HCT116 (cell line): ENCODE data around the gene SUMO1. TPM values are rescaled to one million over a fixed set of nuclear protein-coding genes. Genes with fewer than 3 reads are reported as not detected.

ENCODE experiments used
- ATAC-seq: fragments of 200-7000 bp; cut with Tn5 transposase; 2 replicates; pipeline ENCODE4 v1.9.1; 2020; ENCODE audit warnings: mild to moderate bottlenecking, moderate library complexity
- BruUV-seq: library from RNA; stranded (reverse); fragments of 400-500 nt; replicated peaks from 2 replicates; lab custom pipeline; 2021; lab: Mats Ljungman, UMichigan
- CTCF ChIA-PET: fragments of 300-600 bp; sonication (Branson Sonifier 250); formaldehyde crosslinking; loops from one replicate; lab custom pipeline; 2021; ENCODE audit warnings: antibody characterized with exemption; lab: Charles Lee
- POLR2A ChIA-PET: fragments of 300-600, 350-600 bp; sonication (Branson Sonifier 250); formaldehyde crosslinking; loops from one replicate; lab custom pipeline; 2021; ENCODE audit warnings: antibody characterized with exemption; lab: Charles Lee
- RAD21 ChIA-PET, 2 experiments: fragments of 300-600 bp; sonication (Branson Sonifier 250); formaldehyde crosslinking; loops; one replicate each; lab custom pipeline; 2023; ENCODE audit warnings: low total read pairs in 2 of 2; ENCODE audit not compliant: uncharacterized antibody in 2 of 2, unreplicated experiment in 2 of 2, low non-redundant PET in 1 of 2; lab: Charles Lee
- DNase-seq: peaks from one replicate; pipeline ENCODE4 v3.0.0-alpha.2; 2010; ENCODE audit warnings: low read depth, low spot score
- H2AFZ ChIP-seq: fragments of 200-600 bp; shearing (Covaris generic), sonication (generic); 2 replicates; pipeline ENCODE4 v1.6.1; 2017; ENCODE audit warnings: low read depth, mixed run types, mixed read lengths, antibody characterized with exemption, low read length; ENCODE audit not compliant: poor library complexity, severe bottlenecking
- H3K27ac ChIP-seq: 2 replicates; pipeline ENCODE4 v1.5.1; 2012; ENCODE audit warnings: low read depth, low read length
- H3K27me3 ChIP-seq: fragments of 200-600 bp; sonication (generic); 2 replicates; pipeline ENCODE4 v1.6.1; 2016; ENCODE audit warnings: mixed run types, low read length, mixed read lengths; ENCODE audit not compliant: insufficient read depth
- H3K36me3 ChIP-seq, 2 experiments: fragments of 200-500 bp in 1 of 2; fragments of 200-600 bp in 1 of 2; sonication (Bioruptor generic) in 1 of 2; sonication (generic) in 1 of 2; 2 replicates each; pipeline versions ENCODE4 v1.5.1 to v1.6.1; 2014 to 2016; ENCODE audit warnings: low read length in 2 of 2, inconsistent platforms in 1 of 2, mixed read lengths in 1 of 2, mixed run types in 1 of 2; ENCODE audit not compliant: insufficient read depth in 2 of 2, control insufficient read depth in 1 of 2
- H3K4me1 ChIP-seq, 2 experiments: fragments of 200-600 bp in 1 of 2; sonication (generic) in 1 of 2; 2 replicates each; pipeline versions ENCODE4 v1.5.1 to v1.6.1; 2012 to 2017; ENCODE audit warnings: low read length in 2 of 2, inconsistent platforms in 1 of 2, mild to moderate bottlenecking in 1 of 2, mixed read lengths in 1 of 2, mixed run types in 1 of 2, moderate library complexity in 1 of 2; ENCODE audit not compliant: insufficient read depth in 2 of 2, control insufficient read depth in 1 of 2
- H3K4me2 ChIP-seq: fragments of 200-600 bp; sonication (generic); 2 replicates; pipeline ENCODE4 v1.6.1; 2017; ENCODE audit warnings: mixed run types, low read length, mixed read lengths
- H3K4me3 ChIP-seq, 2 experiments: fragments of 200-600 bp in 1 of 2; sonication (generic) in 1 of 2; replicated peaks in 1 of 2; 2 replicates each; pipeline ENCODE4 v1.5.1; 2011 to 2016; ENCODE audit warnings: low read length in 2 of 2, control low read depth in 1 of 2, low read depth in 1 of 2, mild to moderate bottlenecking in 1 of 2, mixed read lengths in 1 of 2, mixed run types in 1 of 2
- H3K79me2 ChIP-seq: fragments of 200-600 bp; sonication (generic); 2 replicates; pipeline ENCODE4 v1.6.1; 2017; ENCODE audit warnings: mild to moderate bottlenecking, mixed run types, low read length, moderate library complexity, mixed read lengths; ENCODE audit not compliant: insufficient read depth
- H3K9ac ChIP-seq: fragments of 200-600 bp; sonication (generic); 2 replicates; pipeline ENCODE4 v1.6.1; 2016; ENCODE audit warnings: low read length, mixed read lengths
- H3K9me2 ChIP-seq: fragments of 200-600 bp; sonication (generic), shearing (Covaris generic); 2 replicates; pipeline ENCODE4 v1.6.1; 2017; ENCODE audit warnings: mixed run types, mild to moderate bottlenecking, moderate library complexity; ENCODE audit not compliant: insufficient read depth
- H3K9me3 ChIP-seq, 2 experiments: fragments of 200-500 bp in 1 of 2; fragments of 200-600 bp in 1 of 2; sonication (Bioruptor generic) in 1 of 2; sonication (generic) in 1 of 2; 2 replicates each; pipeline ENCODE4 v1.6.1; 2014 to 2017; ENCODE audit warnings: low read length in 2 of 2, mixed read lengths in 2 of 2, inconsistent platforms in 1 of 2, low read depth in 1 of 2, mild to moderate bottlenecking in 1 of 2, mixed run types in 1 of 2, moderate library complexity in 1 of 2; ENCODE audit not compliant: control insufficient read depth in 1 of 2, insufficient read depth in 1 of 2
- H4K20me1 ChIP-seq: fragments of 200-600 bp; sonication (generic), shearing (Covaris generic); 2 replicates; pipeline ENCODE4 v1.6.1; 2017; ENCODE audit warnings: mixed run types, mild to moderate bottlenecking, moderate library complexity; ENCODE audit not compliant: insufficient read depth
- CBX3 ChIP-seq: IDR thresholded peaks from 2 replicates; pipeline ENCODE4 v1.6.1; 2012; ENCODE audit warnings: low read depth
- CEBPB ChIP-seq: IDR thresholded peaks from 2 replicates; pipeline ENCODE4 v1.6.1; 2012; ENCODE audit warnings: low read depth
- EGR1 ChIP-seq: IDR thresholded peaks from 2 replicates; pipeline ENCODE4 v1.6.1; 2012; ENCODE audit warnings: low read depth
- ELF1 ChIP-seq: IDR thresholded peaks from 2 replicates; pipeline ENCODE4 v1.6.1; 2012; ENCODE audit warnings: low read depth, borderline replicate concordance
- EZH2phosphoT487 ChIP-seq: fragments of 200-600 bp; IDR thresholded peaks from 2 replicates; pipeline ENCODE4 v1.6.1; 2018; ENCODE audit warnings: antibody characterized with exemption, borderline replicate concordance
- FOSL1 ChIP-seq: IDR thresholded peaks from 2 replicates; pipeline ENCODE4 v1.6.1; 2012; ENCODE audit warnings: low read depth
- JUND ChIP-seq: IDR thresholded peaks from 2 replicates; pipeline ENCODE4 v1.6.1; 2012
- POLR2A ChIP-seq: IDR thresholded peaks from 2 replicates; pipeline ENCODE4 v1.7.0; 2011; ENCODE audit warnings: borderline replicate concordance; ENCODE audit not compliant: insufficient read depth, insufficient read length; ENCODE audit errors: extremely low read depth
- POLR2AphosphoS5 ChIP-seq: IDR thresholded peaks from 2 replicates; pipeline ENCODE4 v1.6.1; 2011; ENCODE audit warnings: mild to moderate bottlenecking, low read depth, low read length, moderate library complexity
- SIN3A ChIP-seq: IDR thresholded peaks from 2 replicates; pipeline ENCODE4 v1.6.1; 2012; ENCODE audit warnings: low read depth
- SRF ChIP-seq: IDR thresholded peaks from 2 replicates; pipeline ENCODE4 v1.6.1; 2012; ENCODE audit warnings: low read depth
- TCF7L2 ChIP-seq: IDR thresholded peaks from 2 replicates; pipeline ENCODE4 v1.7.0; 2011; ENCODE audit warnings: borderline replicate concordance, inconsistent platforms; ENCODE audit not compliant: insufficient read depth, insufficient read length; ENCODE audit errors: extremely low read depth
- YY1 ChIP-seq: IDR thresholded peaks from 2 replicates; pipeline ENCODE4 v1.6.1; 2011; ENCODE audit warnings: low read length, low read depth, moderate library complexity, mild to moderate bottlenecking; ENCODE audit not compliant: insufficient replicate concordance; ENCODE audit errors: extremely low read depth
- ZNF274 ChIP-seq: fragments of 200-500 bp; sonication (Bioruptor generic); IDR thresholded peaks from 2 replicates; pipeline ENCODE4 v1.6.1; 2014; ENCODE audit warnings: mild to moderate bottlenecking, low read depth, low read length, inconsistent platforms
- intact Hi-C: fragments of 100-400 bp; cut with micrococcal nuclease; formaldehyde crosslinking; loops from 2 replicates; pipeline ENCODE4 v1.10.0; 2022
- total RNA-seq: library from RNA; stranded (reverse); gene quantifications from one replicate; pipeline ENCODE4 v1.2.1, GENCODE V29; 2021; ENCODE audit not compliant: unreplicated experiment
- TF ChIP-seq, protein P1 (sequence below): IDR thresholded peaks from 2 replicates; pipeline ENCODE4 v1.6.1; 2012
- TF ChIP-seq, protein P2 (sequence below): IDR thresholded peaks from 2 replicates; pipeline ENCODE4 v1.6.1; 2012; ENCODE audit warnings: low read depth
- TF ChIP-seq, protein P3 (sequence below), 3 experiments: fragments of 200-600 bp in 1 of 3; sonication (generic) in 1 of 3; IDR thresholded peaks in 2 of 3; conservative IDR thresholded peaks in 1 of 3; 2 replicates each; pipeline ENCODE4 v1.5.1; 2012 to 2017; ENCODE audit warnings: low read depth in 2 of 3, low read length in 2 of 3, antibody characterized with exemption in 1 of 3, borderline replicate concordance in 1 of 3, control low read depth in 1 of 3, mild to moderate bottlenecking in 1 of 3, mixed read lengths in 1 of 3, mixed run types in 1 of 3, moderate library complexity in 1 of 3; ENCODE audit not compliant: insufficient read depth in 1 of 3

Gene SUMO1
- total RNA-seq, 1 experiment from 2014 or later = 130 TPM

DNA sequence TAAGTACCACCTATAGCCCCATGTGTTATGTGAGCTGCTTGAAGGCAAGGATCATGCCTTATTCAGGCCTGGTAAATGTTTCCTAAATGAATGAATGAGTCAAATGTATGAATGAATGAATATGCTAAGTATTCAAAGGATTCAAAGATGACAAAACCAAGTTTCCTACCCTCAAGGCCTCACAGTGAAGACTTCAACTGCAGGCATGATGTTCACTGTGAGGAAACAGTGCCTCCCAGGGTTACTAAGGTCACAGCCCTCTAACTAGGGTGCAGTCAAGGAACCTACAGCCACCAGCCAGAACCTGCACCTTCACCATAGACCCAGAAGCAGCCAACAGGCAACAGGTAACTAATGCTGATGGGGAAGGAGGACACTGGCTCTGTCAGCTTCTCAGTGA is 69.3 kb downstream of the SUMO1 start:
- BruUV-seq = no TSS peak
- no peaks in the 10 kb centered on the region for H3K79me2 ChIP-seq
- no peak overlapping the region for H3K4me3 ChIP-seq
- H3K9ac ChIP-seq = no peak overlapping the region
- no peak for ATAC-seq
- no peaks in the 10 kb centered on the region for H3K4me1 ChIP-seq
- intact Hi-C loops = no loop called here
- TF ChIP-seq CBX3 = no peak
- TF ChIP-seq, all 23 proteins: peak for 0
- Histone ChIP-seq H3K9me2 (no peaks in the 10 kb centered on the region), H3K4me2 (no peak overlapping the region), H3K9me3 (no peaks in the 10 kb centered on the region), H2AFZ (no peak overlapping the region), H4K20me1 (no peaks in the 10 kb centered on the region), H3K27me3 (no peaks in the 10 kb centered on the region), H3K36me3 (no peaks in the 10 kb centered on the region), H3K27ac (no peak overlapping the region)
- DNase-seq = no peak
- CTCF ChIA-PET = no interaction called here
- RAD21 ChIA-PET = no interaction called here
- POLR2A ChIA-PET = no interaction called here

DNA sequence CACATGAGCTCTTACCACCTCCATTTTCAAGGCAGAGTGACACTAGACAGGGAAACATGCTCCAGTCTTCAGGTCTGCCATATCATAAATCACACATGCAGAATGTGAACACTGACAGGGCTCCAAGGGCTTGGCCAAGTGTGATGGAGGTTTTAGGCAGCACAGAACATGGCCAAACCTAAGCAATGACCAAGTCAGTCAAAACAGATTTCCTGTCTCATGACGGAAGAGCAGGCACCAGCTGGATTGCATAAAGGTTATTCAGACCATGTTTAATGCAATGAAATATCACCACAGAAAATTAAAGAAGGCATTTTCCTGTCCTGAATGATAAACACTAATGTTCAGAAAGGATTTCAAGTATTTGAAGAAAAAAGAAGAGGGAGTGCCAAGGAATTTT is 72.5 kb downstream of the SUMO1 start:
- no peaks in the 10 kb centered on the region for H3K9me2 ChIP-seq
- ChIA-PET RAD21 (no interaction called here), POLR2A (no interaction called here), CTCF (no interaction called here)
- DNase-seq (no peak), ATAC-seq (no peak)
- H3K9ac ChIP-seq = no peak overlapping the region
- H3K9me3 ChIP-seq = no peaks in the 10 kb centered on the region
- no peaks in the 10 kb centered on the region for H4K20me1 ChIP-seq
- no peak overlapping the region for H3K27ac ChIP-seq
- no peaks in the 10 kb centered on the region for H3K36me3 ChIP-seq
- TF ChIP-seq YY1 (no peak), EZH2phosphoT487 (no peak), FOSL1 (no peak), JUND (no peak), SIN3A (no peak), TCF7L2 (no peak), ELF1 (no peak), ZNF274 (no peak), EGR1 (no peak), POLR2AphosphoS5 (no peak), CBX3 (no peak), SRF (no peak), POLR2A (no peak), CEBPB (no peak)
- TF ChIP-seq, protein P1, sequence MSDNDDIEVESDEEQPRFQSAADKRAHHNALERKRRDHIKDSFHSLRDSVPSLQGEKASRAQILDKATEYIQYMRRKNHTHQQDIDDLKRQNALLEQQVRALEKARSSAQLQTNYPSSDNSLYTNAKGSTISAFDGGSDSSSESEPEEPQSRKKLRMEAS = no peak
- TF ChIP-seq, protein P2, sequence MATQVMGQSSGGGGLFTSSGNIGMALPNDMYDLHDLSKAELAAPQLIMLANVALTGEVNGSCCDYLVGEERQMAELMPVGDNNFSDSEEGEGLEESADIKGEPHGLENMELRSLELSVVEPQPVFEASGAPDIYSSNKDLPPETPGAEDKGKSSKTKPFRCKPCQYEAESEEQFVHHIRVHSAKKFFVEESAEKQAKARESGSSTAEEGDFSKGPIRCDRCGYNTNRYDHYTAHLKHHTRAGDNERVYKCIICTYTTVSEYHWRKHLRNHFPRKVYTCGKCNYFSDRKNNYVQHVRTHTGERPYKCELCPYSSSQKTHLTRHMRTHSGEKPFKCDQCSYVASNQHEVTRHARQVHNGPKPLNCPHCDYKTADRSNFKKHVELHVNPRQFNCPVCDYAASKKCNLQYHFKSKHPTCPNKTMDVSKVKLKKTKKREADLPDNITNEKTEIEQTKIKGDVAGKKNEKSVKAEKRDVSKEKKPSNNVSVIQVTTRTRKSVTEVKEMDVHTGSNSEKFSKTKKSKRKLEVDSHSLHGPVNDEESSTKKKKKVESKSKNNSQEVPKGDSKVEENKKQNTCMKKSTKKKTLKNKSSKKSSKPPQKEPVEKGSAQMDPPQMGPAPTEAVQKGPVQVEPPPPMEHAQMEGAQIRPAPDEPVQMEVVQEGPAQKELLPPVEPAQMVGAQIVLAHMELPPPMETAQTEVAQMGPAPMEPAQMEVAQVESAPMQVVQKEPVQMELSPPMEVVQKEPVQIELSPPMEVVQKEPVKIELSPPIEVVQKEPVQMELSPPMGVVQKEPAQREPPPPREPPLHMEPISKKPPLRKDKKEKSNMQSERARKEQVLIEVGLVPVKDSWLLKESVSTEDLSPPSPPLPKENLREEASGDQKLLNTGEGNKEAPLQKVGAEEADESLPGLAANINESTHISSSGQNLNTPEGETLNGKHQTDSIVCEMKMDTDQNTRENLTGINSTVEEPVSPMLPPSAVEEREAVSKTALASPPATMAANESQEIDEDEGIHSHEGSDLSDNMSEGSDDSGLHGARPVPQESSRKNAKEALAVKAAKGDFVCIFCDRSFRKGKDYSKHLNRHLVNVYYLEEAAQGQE = no peak
- TF ChIP-seq, protein P3, sequence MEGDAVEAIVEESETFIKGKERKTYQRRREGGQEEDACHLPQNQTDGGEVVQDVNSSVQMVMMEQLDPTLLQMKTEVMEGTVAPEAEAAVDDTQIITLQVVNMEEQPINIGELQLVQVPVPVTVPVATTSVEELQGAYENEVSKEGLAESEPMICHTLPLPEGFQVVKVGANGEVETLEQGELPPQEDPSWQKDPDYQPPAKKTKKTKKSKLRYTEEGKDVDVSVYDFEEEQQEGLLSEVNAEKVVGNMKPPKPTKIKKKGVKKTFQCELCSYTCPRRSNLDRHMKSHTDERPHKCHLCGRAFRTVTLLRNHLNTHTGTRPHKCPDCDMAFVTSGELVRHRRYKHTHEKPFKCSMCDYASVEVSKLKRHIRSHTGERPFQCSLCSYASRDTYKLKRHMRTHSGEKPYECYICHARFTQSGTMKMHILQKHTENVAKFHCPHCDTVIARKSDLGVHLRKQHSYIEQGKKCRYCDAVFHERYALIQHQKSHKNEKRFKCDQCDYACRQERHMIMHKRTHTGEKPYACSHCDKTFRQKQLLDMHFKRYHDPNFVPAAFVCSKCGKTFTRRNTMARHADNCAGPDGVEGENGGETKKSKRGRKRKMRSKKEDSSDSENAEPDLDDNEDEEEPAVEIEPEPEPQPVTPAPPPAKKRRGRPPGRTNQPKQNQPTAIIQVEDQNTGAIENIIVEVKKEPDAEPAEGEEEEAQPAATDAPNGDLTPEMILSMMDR (IDR thresholded peaks at IDR 0.05 in 2 of 3, conservative IDR thresholded peaks at IDR 0.05 in 1 of 3; ENCODE audit: borderline replicate concordance in 1 of 3, insufficient read depth in 1 of 3, low read depth in 2 of 3, low read length in 2 of 3) = no peak
- H2AFZ ChIP-seq = no peak overlapping the region
- no peak overlapping the region for H3K4me2 ChIP-seq
- H3K4me1 ChIP-seq = peaks cover 0 to 6% of the 10 kb centered on the region in 2 experiments; a peak in 1 of 4 replicates
- no peaks in the 10 kb centered on the region for H3K27me3 ChIP-seq
- no TSS peak for BruUV-seq
- no peaks in the 10 kb centered on the region for H3K79me2 ChIP-seq
- no peak overlapping the region for H3K4me3 ChIP-seq
- intact Hi-C loops = no loop called here
